ENCODE measurements around the gene PTPRN2. TPM values are rescaled to one million over a fixed set of nuclear protein-coding genes. Genes with fewer than 3 reads are reported as not detected.
A peak's percentile ranks its signal among the peaks of the same experiment; 100 is the strongest.

Gene PTPRN2
- total RNA-seq, 1 donor from 2014 or later = 11.4 TPM

GRCh38 chr7:157766098-157766497 is 821.5 kb downstream of the PTPRN2 start:
- no peak overlapping the region for H3K4me3 Mint-ChIP-seq (ENCODE audit: low read depth)
- DNase-seq (ENCODE audit: low spot score, unreplicated experiment) = no peak
- H3K9me3 Mint-ChIP-seq (ENCODE audit: low read depth) = peaks cover 25% of the 10 kb centered on the region
- H3K27ac Mint-ChIP-seq = peak overlapping the region; percentile 63
- TF ChIP-seq, protein P1, sequence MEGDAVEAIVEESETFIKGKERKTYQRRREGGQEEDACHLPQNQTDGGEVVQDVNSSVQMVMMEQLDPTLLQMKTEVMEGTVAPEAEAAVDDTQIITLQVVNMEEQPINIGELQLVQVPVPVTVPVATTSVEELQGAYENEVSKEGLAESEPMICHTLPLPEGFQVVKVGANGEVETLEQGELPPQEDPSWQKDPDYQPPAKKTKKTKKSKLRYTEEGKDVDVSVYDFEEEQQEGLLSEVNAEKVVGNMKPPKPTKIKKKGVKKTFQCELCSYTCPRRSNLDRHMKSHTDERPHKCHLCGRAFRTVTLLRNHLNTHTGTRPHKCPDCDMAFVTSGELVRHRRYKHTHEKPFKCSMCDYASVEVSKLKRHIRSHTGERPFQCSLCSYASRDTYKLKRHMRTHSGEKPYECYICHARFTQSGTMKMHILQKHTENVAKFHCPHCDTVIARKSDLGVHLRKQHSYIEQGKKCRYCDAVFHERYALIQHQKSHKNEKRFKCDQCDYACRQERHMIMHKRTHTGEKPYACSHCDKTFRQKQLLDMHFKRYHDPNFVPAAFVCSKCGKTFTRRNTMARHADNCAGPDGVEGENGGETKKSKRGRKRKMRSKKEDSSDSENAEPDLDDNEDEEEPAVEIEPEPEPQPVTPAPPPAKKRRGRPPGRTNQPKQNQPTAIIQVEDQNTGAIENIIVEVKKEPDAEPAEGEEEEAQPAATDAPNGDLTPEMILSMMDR (IDR thresholded peaks at IDR 0.05; ENCODE audit: unreplicated experiment) = no peak
- peaks cover 26% of the 10 kb centered on the region for H3K4me1 Mint-ChIP-seq (ENCODE audit: low read depth)
- no peaks in the 10 kb centered on the region for H3K36me3 Mint-ChIP-seq (ENCODE audit: insufficient read depth)
- H3K27me3 Mint-ChIP-seq = peaks cover 4% of the 10 kb centered on the region

- H3K27ac Mint-ChIP-seq = no peak overlapping the region
- peaks cover 26% of the 10 kb centered on the region for H3K4me1 Mint-ChIP-seq (ENCODE audit: low read depth)
- no peaks in the 10 kb centered on the region for H3K36me3 Mint-ChIP-seq (ENCODE audit: insufficient read depth)
- H3K9me3 Mint-ChIP-seq (ENCODE audit: low read depth) = peaks cover 25% of the 10 kb centered on the region
- TF ChIP-seq, protein P1 (IDR thresholded peaks at IDR 0.05; ENCODE audit: unreplicated experiment) = no peak
- H3K27me3 Mint-ChIP-seq = peaks cover 9% of the 10 kb centered on the region
- no peak overlapping the region for H3K4me3 Mint-ChIP-seq (ENCODE audit: low read depth)
- DNase-seq (ENCODE audit: low spot score, unreplicated experiment) = no peak
Measured at GRCh38 chr7:157764946-157765537, 822.6 kb downstream of the PTPRN2 start.

DNA sequence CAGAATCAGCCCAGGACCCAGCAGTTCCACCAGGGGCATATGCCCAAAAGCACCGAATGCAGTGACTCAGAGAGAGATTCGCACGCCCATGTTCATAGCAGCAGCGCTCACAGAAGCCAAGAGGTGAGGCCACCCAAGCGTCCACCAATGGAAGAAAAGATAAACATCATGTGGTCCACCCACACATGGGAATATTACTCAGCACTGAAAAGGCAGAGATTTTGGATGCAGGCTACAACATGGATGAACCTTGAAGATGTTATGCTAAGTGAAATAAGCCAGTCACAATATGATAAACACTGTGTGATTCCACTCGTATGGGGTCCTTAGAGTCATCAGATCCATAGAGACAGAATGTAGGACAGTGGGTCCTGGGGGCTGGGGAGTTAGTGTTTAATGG is 823.4 kb downstream of the PTPRN2 start:
- Mint-ChIP-seq H3K4me3 (ENCODE audit: low read depth) (no peak overlapping the region), H3K4me1 (ENCODE audit: low read depth) (peaks cover 20% of the 10 kb centered on the region), H3K9me3 (ENCODE audit: low read depth) (peaks cover 25% of the 10 kb centered on the region), H3K36me3 (ENCODE audit: insufficient read depth) (no peaks in the 10 kb centered on the region), H3K27ac (no peak overlapping the region), H3K27me3 (peaks cover 12% of the 10 kb centered on the region)
- TF ChIP-seq, protein P1 (IDR thresholded peaks at IDR 0.05; ENCODE audit: unreplicated experiment) = no peak
- no peak for DNase-seq (ENCODE audit: low spot score, unreplicated experiment)

DNA sequence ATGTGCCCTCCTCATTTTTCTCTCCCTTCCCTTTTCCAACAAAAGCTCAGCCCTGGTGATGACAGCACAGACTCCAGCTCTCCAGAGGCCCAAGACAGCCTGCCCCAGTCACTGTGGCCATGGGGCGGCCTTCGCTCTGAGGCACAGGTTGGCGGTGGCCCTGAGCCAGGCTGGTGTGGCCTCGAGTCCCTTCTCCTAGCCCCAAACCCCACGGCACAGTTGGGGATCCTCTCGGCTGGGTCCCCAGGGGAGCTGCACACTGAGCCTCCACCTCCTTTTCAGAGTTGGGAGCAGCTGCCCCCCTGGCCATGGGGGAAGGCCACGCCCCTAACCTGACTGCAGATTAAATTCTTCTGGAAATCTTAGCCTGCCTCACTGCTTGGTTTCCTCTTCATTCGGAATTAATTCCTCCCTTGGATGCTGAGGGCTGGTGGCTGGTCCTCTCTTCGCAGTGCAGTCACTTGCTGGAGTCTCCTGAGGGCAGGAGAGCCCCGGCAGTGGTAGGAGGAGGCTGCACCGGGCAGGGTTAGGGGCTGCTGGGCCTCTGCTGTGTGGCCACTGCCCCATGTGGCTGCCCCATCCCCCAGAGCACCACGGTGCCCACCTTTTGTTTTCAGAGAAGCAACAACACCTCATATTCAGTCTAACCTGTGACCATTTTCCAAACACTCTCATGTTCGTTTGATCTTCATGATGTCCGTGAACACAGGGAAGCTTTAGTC is 824.2 kb downstream of the PTPRN2 start:
- Mint-ChIP-seq H3K4me3 (ENCODE audit: low read depth) (no peak overlapping the region), H3K36me3 (ENCODE audit: insufficient read depth) (no peaks in the 10 kb centered on the region)

DNA sequence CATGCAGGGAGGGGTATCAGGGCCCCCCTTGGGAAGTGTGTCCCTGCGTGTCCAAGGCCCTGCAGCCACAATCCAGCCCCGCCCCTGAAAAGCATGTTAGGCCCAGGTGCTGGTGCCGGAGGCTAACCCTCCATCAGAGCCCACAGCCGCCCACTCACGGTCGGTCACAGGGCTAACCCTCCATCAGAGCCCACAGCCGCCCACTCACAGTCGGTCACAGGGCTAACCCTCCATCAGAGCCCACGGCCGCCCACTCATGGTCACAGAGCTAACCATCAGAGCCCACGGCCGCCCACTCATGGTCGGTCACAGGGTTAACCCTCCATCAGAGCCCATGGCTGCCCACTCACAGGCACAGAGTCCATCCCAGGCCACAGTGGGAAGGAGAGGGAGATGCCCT is 824.8 kb downstream of the PTPRN2 start:
- no peak overlapping the region for H3K4me3 Mint-ChIP-seq (ENCODE audit: low read depth)
- DNase-seq (ENCODE audit: low spot score, unreplicated experiment) = no peak
- TF ChIP-seq, protein P1 (IDR thresholded peaks at IDR 0.05; ENCODE audit: unreplicated experiment) = no peak
- H3K4me1 Mint-ChIP-seq (ENCODE audit: low read depth) = peaks cover 6% of the 10 kb centered on the region
- peaks cover 12% of the 10 kb centered on the region for H3K27me3 Mint-ChIP-seq
- no peaks in the 10 kb centered on the region for H3K36me3 Mint-ChIP-seq (ENCODE audit: insufficient read depth)
- peaks cover 25% of the 10 kb centered on the region for H3K9me3 Mint-ChIP-seq (ENCODE audit: low read depth)
- no peak overlapping the region for H3K27ac Mint-ChIP-seq

More for the DNA sequence above, 824.2 kb downstream of the PTPRN2 start:
- DNase-seq (ENCODE audit: low spot score, unreplicated experiment) = no peak
- Mint-ChIP-seq H3K9me3 (ENCODE audit: low read depth) (peaks cover 25% of the 10 kb centered on the region), H3K4me1 (ENCODE audit: low read depth) (peaks cover 12% of the 10 kb centered on the region), H3K27ac (no peak overlapping the region), H3K27me3 (peaks cover 12% of the 10 kb centered on the region)
- TF ChIP-seq, protein P1 (IDR thresholded peaks at IDR 0.05; ENCODE audit: unreplicated experiment) = no peak
